ENCODE results near the gene SHC4.
A peak's percentile ranks its signal among the peaks of the same experiment; 100 is the strongest.
"Not testable (repeated sequence)": the region's sequence is repeated elsewhere in the genome, so short reads cannot be mapped to it uniquely, and the experiment has no call there.

SHC4 gene

GRCh38 chr15:48883699-48884098, 80.0 kb downstream of the SHC4 start:
- DNase-seq (ENCODE audit: low read depth), result no peak

GRCh38 chr15:48880070-48880634, 83.6 kb downstream of the SHC4 start:
- DNase-seq (ENCODE audit: low read depth), result no peak

DNA sequence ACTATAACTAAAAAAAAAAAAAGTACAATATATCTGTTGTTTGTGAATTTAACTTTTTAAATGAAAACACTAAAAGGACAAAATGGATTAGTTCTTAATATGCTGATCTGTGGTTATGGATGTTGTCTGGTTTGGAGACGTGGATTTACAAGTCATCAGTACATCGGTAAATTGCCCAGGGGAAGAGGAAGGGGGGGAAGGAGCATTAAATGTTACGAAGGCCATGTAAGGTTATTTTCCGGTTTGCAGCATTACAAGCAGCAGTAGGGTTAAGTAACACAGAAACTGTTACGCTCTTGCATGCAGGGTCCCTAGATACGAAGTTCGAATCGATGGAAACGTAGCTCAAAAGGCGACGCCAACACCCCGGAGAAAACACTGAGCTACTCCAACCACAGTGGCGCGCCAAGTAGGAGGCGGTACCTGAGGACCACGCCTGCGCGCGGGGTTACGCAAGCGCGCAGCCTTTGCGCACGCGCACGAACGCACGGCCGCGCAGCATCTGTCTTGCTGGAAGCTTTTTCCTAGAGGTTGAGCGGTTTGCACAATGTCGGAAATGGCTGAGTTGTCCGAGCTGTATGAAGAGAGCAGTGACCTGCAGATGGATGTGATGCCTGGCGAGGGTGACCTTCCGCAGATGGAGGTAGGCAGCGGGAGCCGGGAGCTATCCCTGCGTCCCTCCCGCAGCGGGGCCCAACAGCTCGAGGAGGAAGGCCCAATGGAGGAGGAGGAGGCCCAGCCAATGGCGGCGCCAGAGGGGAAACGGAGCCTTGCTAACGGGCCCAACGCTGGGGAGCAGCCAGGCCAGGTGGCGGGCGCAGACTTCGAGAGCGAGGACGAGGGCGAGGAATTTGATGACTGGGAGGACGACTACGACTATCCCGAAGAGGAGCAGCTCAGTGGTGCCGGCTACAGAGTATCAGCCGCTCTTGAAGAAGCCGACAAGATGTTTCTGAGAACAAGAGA, 85.8 kb downstream of the SHC4 start, which contains the start of gene EID1:
Gene EID1 (plus strand): TSS at position 505 of the 966 bp plus-strand sequence. CDS start 43 bp downstream, at position 548.
- peak; percentile 88 for DNase-seq (ENCODE audit: low read depth)

GRCh38 chr15:48876057-48876456, 87.7 kb downstream of the SHC4 start:
- DNase-seq (ENCODE audit: low read depth), result no peak

DNA sequence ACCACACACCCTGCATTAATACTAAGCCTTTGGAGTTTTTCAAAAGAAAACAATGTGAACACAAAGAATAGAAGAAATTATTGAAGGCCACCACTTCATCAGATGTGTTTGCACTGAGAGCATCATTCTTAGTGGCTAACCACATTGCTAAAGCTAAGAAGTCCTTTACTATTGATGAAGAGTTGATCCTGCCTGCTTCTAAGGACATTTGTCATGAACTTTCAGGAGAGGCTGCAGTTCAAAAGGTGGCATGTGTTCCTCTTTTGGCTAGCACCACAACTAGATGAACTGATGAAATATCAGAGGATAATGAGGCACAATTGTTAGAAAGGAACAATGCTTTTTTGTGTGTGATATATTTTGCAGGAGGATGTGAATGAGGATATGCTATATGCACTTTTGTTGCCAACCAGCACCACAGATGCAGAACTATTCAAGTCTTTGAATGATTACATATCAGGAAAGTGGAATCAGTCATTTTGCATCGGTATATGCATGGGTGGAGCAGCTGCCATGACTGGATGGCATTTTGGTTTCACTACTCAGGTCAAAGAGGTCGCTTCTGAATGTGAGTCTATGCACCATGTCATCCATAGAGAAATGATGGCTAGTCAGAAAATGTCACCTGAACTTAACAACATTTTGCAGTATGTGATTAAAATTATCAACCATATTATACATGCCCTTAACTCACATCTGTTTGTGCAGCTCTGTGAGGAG, 88.3 kb downstream of the SHC4 start:
- no peak for DNase-seq (ENCODE audit: low read depth)

DNA sequence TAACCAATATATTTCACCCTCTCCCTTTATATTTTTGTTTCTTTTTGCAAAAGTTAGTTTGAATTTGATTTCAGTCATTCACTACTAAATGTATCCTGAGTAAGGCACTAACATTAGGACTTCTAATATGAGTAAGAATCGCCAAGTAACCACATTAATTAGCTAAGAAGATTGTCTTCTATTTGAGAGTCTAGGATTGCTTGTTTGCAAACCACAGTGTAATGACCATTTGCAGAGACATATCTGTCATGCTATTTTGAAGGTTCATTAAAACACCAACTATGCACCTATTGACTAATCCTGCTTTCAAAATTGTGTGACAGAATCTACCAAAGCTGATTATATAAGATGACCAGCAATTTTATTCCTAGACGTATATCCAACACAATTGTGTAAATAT, 91.1 kb downstream of the SHC4 start:
- no peak for DNase-seq (ENCODE audit: low read depth)

- DNase-seq (ENCODE audit: low read depth), result no peak
Observed at GRCh38 chr15:48871542-48871941, 92.2 kb downstream of the SHC4 start.

DNA sequence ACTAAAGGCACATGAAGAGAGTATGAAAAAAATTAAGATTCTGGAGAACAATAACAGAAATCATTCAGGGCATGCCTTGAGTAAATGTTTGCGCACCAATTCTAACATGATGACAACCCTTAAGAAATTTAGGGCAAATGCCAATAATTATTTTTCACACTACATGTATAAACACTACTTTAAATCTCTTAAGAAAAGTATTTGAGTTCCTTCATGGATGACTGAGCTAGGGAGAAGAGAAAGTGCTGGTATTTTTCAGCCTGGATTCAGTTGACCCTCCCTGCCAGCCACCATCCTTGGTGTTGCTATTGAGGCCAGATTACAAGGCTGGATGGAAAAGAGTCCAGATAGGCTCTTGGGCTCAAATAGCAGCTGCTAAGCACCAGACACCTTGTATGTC, 93.8 kb downstream of the SHC4 start:
- no peak for DNase-seq (ENCODE audit: low read depth)

GRCh38 chr15:48868536-48868935, 95.2 kb downstream of the SHC4 start:
- no peak for DNase-seq (ENCODE audit: low read depth)

- DNase-seq (ENCODE audit: low read depth), result no peak
Observed at GRCh38 chr15:48868023-48868422, 95.7 kb downstream of the SHC4 start.

- no peak for DNase-seq (ENCODE audit: low read depth)
Observed at GRCh38 chr15:48866141-48866563, 97.6 kb downstream of the SHC4 start.

- DNase-seq (ENCODE audit: low read depth), result no peak
Observed at GRCh38 chr15:48865370-48866079, 98.2 kb downstream of the SHC4 start.

DNA sequence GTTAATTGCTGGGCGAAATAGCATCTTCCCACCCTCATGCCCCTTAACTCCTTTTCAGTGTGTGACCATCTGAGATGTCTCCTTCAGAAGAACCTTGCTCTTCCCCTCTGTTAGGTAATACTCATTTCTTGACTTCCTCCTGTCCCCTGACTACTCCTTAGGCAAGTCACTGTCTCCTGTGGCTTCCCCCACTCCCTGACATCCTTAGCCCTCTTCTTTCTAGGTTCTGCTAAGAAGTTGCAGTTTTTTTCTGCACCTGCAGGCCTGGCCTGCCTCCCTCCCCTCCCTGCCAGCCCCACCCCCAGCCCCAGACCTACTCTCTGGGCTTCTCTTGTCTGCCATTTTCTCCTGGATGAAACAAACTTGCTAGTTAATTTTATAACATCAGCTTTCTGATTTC, 101.0 kb downstream of the SHC4 start:
- DNase-seq (ENCODE audit: low read depth), result no peak

DNA sequence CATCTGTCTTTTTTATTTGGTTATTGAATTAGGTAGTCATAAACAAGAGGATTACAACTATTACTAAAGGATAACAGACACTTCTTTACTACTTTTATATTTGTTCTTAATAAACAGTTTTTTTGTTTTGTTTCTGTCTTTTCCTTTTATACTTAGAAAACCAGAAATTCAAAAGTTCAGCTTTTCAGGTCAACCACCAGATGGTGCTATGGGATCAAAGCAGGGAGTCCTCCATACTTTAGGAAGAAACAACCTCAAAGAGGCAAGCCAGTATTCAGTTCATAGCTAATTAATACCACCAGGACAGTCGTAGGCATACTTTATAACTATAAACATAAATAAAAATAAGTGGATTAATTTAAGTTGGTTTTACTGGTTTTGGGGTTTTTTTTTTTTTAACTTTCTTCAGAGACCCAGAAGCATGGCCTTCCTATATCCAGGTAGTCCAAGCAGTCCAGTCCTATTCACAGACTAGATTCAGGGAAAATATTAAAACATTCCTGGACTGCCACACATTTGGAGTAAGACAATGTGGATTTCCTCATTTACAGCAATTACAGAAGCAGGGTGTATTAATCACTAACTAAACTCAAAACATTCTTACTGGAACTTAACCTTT, 101.8 kb downstream of the SHC4 start:
- DNase-seq (ENCODE audit: low read depth), result no peak

DNA sequence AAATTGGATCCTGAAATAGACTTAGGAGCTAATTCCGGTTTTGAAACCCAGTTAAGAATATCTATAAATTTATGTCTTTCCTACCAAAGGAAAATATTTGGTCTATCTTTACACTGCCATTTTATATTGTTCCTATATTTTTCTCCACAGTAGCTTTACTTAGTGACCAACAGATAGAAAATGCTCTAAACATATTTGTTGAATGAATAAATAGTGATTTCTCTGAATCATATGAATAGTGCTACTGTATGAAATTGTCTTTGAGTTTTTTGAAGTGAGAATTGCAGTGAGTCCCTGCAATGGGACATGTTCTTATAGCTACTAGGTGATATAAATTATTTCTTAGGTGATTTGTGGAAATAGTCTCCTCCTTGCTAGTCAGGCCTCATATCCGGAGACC, 104.3 kb downstream of the SHC4 start:
- no peak for DNase-seq (ENCODE audit: low read depth)

DNA sequence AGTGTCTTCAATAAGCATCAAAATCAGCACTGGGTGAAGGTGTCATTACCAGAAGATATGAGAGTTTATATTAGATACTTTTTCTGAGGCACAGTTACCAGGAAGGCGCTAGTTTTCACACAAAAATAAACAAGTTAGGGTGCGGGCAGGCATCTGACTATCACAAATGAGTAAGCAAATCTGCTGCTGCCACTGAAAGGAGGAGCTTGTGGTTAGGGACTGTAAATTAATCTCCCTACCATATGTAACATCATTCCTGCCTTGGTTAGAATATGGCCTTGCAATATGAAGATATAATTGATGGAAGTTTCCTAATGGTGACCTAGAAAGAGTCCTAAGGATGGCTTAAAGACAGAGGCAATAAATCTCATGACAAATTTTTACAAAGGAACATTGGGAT, 105.3 kb downstream of the SHC4 start:
- no peak for DNase-seq (ENCODE audit: low read depth)

- DNase-seq (ENCODE audit: low read depth), result no peak
Observed at GRCh38 chr15:48856942-48857341, 106.8 kb downstream of the SHC4 start.

DNA sequence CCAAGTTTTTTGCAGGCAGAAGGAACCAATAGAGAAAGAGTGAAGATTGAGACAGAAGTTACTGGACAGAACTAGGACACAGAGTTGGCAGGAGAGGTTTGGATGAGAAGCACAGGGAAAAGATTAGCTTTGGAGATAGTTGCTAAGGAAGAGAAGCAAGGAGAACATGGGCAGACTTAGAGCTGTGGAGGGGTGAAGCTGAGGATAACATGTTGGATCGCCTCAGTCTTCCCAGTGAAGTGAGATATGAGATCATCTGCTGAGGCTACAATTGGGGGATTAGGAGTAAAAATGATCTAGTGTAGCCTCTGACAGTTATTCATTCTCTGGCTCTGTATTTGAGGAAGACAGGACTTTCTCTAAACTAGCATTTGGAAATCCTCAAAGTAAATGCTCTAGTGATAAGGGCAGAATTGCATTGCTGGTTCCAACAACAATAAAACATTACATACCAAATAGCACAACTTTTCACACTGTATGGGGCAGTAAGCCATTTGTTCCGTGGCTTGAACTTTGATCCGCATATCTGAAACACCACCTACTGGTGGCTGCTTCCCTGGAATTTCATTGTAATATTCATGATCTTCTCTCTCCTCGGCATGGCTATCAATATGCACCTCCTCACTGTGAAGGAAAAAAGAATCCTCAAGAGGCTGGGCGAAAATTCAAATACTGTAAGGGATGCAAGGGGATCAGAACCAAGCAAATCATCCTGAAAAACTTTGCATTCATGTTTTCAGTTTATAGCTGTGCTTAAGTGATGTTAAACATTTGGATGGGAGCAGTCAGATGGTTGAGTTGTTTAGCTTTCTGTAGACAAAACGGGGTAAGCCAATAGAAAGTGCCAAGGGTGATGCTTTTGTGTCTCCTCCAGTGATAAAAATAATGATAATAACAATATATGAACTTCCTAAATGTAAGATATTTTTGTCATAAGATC, 107.9 kb downstream of the SHC4 start:
- DNase-seq (ENCODE audit: low read depth), result no peak

- not testable (repeated sequence) for DNase-seq (ENCODE audit: low read depth)
Observed at GRCh38 chr15:48854434-48854833, 109.3 kb downstream of the SHC4 start.

GRCh38 chr15:48851956-48852355, 111.8 kb downstream of the SHC4 start:
- DNase-seq (ENCODE audit: low read depth), result no peak

Measured in stimulated activated CD8-positive, alpha-beta memory T cell treated with anti-CD3 and anti-CD28 coated beads, Interleukin-4, amount 100 ng/mL, for 24 hours (primary cell).